Ascending aorta (tissue), 2 donors: ENCODE measurements around the gene SGSH. TPM values are rescaled to one million over a fixed set of nuclear protein-coding genes. Genes with fewer than 3 reads are reported as not detected.

Source experiments
- DNase-seq, 2 donors: peaks; one replicate each; pipeline ENCODE4 v3.0.0-alpha.2; 2019; ENCODE audit warnings: low spot score in 2 of 2
- H3K27ac ChIP-seq, 2 donors: fragments of 200-600 bp; sonication (generic); one replicate each; pipeline ENCODE4 v1.5.1; 2016 to 2017; ENCODE audit warnings: mild to moderate bottlenecking in 1 of 2
- H3K27me3 ChIP-seq: fragments of 200-600 bp; sonication (generic); one replicate; pipeline ENCODE4 v1.5.1; 2017
- H3K36me3 ChIP-seq, 2 donors: fragments of 200-600 bp; sonication (generic); one replicate each; pipeline ENCODE4 v1.5.1; 2016
- H3K4me1 ChIP-seq, 2 donors: fragments of 200-600 bp; sonication (generic); one replicate each; pipeline ENCODE4 v1.5.1; 2016 to 2017; ENCODE audit warnings: mild to moderate bottlenecking in 1 of 2
- H3K4me3 ChIP-seq, 2 donors: fragments of 200-600 bp; sonication (generic); one replicate each; pipeline ENCODE4 v1.5.1; 2016 to 2017; ENCODE audit warnings: mild to moderate bottlenecking in 1 of 2
- H3K9me3 ChIP-seq, 2 donors: fragments of 200-600 bp; sonication (generic); one replicate each; pipeline ENCODE4 v1.5.1; 2016
- intact Hi-C: fragments of 100-400 bp; cut with DNase I; formaldehyde crosslinking; loops from one replicate; pipeline ENCODE4 v1.15.1; 2023
- total RNA-seq: library from RNA; depleted of rRNA; stranded (reverse); fragments of >200 nt; gene quantifications from one replicate; pipeline ENCODE4 v1.1.0, GENCODE V29; 2016
- TF ChIP-seq, protein P1 (sequence below), 3 experiments: fragments of 200-600 bp in 2 of 3; fragments of 450-650 bp in 1 of 3; sonication (generic) in 2 of 3; IDR thresholded peaks; one replicate each; pipeline ENCODE4 v1.5.1; 2016 to 2019; ENCODE audit warnings: antibody characterized with exemption in 3 of 3, mild to moderate bottlenecking in 1 of 3, moderate library complexity in 1 of 3

SGSH gene
- total RNA-seq, 1 donor from 2014 or later = 50.9 TPM

DNA sequence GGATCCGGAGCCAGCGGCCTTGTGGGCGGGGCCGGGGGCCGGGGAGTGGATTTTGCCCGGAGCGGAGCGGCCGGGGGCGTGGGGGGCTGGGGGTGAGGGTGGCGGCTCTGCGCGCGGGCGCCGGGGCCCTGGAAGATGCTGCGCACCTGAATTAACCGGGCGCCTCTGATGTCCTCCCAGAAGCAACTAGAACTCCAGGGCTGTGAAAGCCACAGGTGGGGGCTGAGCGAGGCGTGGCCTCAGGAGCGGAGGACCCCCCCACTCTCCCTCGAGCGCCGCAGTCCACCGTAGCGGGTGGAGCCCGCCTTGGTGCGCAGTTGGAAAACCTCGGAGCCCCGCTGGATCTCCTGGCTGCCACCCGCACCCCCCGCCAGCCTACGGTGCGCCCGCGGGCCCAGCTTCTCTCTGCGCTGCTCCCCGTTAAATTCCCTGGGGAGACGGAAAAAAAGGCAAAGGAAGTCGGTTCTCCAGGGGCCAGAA, 643 bp upstream of the SGSH start:
- H3K36me3 ChIP-seq = peaks cover 7 to 12% of the 10 kb centered on the region in 2 donors
- no peaks in the 10 kb centered on the region for H3K9me3 ChIP-seq
- peaks cover 3 to 9% of the 10 kb centered on the region in 2 donors for H3K4me1 ChIP-seq
- peak overlapping the region; percentile 96 to 97 for H3K4me3 ChIP-seq
- intact Hi-C loops = loop anchor here (2.0 to 5.0 kb wide), 2 partner anchors 40 to 73 kb away; partner anchors contain the start of genes EIF4A3 and RNF213
- TF ChIP-seq, protein P1, sequence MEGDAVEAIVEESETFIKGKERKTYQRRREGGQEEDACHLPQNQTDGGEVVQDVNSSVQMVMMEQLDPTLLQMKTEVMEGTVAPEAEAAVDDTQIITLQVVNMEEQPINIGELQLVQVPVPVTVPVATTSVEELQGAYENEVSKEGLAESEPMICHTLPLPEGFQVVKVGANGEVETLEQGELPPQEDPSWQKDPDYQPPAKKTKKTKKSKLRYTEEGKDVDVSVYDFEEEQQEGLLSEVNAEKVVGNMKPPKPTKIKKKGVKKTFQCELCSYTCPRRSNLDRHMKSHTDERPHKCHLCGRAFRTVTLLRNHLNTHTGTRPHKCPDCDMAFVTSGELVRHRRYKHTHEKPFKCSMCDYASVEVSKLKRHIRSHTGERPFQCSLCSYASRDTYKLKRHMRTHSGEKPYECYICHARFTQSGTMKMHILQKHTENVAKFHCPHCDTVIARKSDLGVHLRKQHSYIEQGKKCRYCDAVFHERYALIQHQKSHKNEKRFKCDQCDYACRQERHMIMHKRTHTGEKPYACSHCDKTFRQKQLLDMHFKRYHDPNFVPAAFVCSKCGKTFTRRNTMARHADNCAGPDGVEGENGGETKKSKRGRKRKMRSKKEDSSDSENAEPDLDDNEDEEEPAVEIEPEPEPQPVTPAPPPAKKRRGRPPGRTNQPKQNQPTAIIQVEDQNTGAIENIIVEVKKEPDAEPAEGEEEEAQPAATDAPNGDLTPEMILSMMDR (IDR thresholded peaks at IDR 0.05) = no peak
- no peak for DNase-seq
- H3K27ac ChIP-seq = peak overlapping the region; percentile 82 to 85
- H3K27me3 ChIP-seq = no peaks in the 10 kb centered on the region

GRCh38 chr17:80219763-80220053, 425 bp downstream of the SGSH start:
- intact Hi-C loops = loop anchor here (2.0 to 5.0 kb wide), 2 partner anchors 41 to 72 kb away; partner anchors contain the start of genes EIF4A3 and RNF213
- TF ChIP-seq, protein P1 (IDR thresholded peaks at IDR 0.05) = no peak
- peaks cover 7 to 19% of the 10 kb centered on the region in 2 donors for H3K36me3 ChIP-seq

DNA sequence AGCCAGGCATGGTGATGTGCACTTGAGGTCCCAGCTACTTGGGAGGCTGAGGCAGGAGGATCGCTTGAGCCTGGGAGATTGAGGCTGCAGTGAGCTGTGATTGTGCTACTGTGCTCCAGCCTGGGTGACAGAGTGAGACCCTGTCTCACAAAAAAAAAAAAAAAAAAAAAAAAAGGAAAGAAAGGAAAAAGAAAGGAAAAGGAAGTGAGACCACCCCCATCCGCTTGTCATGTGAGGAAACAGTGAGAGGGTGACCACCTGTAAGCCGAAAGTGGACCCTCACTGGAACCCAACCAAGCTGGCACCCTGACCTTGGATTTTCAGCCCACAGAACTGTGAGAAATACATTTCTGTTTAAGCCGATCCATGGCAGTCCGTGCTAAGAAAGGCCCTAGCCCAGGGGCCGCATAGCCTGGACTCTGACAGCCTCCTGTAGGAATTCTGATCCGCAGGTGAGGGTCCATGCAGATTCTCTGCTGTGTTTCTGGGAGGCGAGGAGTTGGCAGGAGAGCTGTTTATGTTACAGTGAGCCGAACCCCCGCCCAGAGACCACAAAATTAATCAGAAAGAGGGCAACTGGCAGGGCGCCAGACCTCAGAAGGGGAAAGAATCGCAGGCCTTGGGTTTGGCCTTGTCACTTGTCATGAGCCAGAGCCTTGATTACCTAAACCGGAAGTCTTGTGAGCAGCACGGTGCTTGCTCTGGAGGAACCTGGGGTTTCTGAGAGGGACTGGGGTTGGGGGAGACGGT, 945 bp downstream of the SGSH start:
- TF ChIP-seq, protein P1 (IDR thresholded peaks at IDR 0.05) = no peak
- Histone ChIP-seq H3K4me3 (peak overlapping the region; percentile 96 to 97), H3K27ac (peak overlapping the region; percentile 82 to 85), H3K9me3 (no peaks in the 10 kb centered on the region), H3K4me1 (peaks cover 3 to 9% of the 10 kb centered on the region in 2 donors), H3K36me3 (peaks cover 7 to 24% of the 10 kb centered on the region in 2 donors), H3K27me3 (no peaks in the 10 kb centered on the region)
- peak; percentile 66 to 86 for DNase-seq
- intact Hi-C loops = no loop called here

More at GRCh38 chr17:80219763-80220053, 425 bp downstream of the SGSH start:
- H3K27me3 ChIP-seq = no peaks in the 10 kb centered on the region
- H3K27ac ChIP-seq = peak overlapping the region; percentile 82 to 85
- H3K4me1 ChIP-seq = peaks cover 3 to 9% of the 10 kb centered on the region in 2 donors
- no peak for DNase-seq
- H3K9me3 ChIP-seq = no peaks in the 10 kb centered on the region
- H3K4me3 ChIP-seq = peak overlapping the region; percentile 96 to 97

DNA sequence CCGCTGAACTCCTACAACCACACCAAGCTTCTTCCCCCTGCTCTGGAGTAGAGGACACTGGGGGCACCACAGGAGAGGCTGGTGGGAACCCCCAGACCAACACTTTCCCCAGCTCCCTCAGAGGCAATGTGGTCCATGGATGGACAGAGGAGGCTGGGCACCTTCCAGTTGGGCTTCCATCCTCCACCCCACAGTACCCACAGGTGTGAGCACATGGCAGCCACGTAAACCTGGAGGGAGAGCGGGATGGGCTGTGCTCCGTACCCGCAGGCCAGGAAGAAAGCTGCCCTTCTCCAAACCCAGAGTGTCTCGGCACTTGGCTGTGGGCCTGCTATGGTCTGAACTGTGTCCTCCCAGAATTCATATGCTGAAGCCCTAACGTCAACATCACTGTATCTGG, 1.7 kb downstream of the SGSH start:
- TF ChIP-seq, protein P1 (IDR thresholded peaks at IDR 0.05) = no peak
- H3K36me3 ChIP-seq = peaks cover 7 to 32% of the 10 kb centered on the region in 2 donors
- H3K9me3 ChIP-seq = no peaks in the 10 kb centered on the region
- DNase-seq = no peak
- H3K4me1 ChIP-seq = peaks cover 3 to 9% of the 10 kb centered on the region in 2 donors
- intact Hi-C loops = no loop called here
- no peaks in the 10 kb centered on the region for H3K27me3 ChIP-seq
- H3K27ac ChIP-seq = no peak overlapping the region
- no peak overlapping the region for H3K4me3 ChIP-seq

DNA sequence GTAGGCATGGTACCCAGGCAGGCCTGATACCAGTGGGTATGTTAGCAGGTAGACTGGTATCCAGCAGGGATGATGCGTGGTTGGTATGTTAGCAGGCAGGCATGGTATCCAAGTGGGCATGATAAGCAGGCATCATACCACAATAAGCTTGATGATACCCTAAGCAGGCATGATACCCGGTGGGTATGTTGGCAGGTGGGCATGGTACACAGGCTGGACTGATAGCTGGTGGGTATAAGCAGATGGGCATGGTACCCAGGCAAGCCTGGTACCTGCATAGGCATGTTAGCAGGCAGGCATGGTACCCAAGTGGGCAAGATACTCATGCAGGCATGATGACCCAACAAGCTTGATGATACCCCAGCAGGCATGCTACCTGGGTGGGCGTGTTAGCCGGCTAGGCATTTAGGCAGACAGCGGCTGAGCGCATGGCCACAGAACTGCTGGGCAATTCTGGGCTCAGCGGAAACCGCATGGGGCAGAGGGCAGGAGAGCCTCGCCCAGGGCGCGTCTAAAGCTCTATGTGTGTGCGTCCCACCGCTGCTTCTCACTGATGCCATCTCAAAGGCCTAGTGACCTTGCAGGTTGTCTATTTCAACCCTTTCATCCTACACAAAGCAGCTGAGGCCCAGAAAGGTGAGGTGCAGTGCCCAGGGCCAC, 2.3 kb downstream of the SGSH start:
- Histone ChIP-seq H3K4me1 (peaks cover 3 to 9% of the 10 kb centered on the region in 2 donors), H3K27me3 (no peaks in the 10 kb centered on the region), H3K36me3 (peaks cover 7 to 36% of the 10 kb centered on the region in 2 donors), H3K9me3 (no peaks in the 10 kb centered on the region), H3K27ac (no peak overlapping the region), H3K4me3 (no peak overlapping the region)
- intact Hi-C loops = no loop called here
- TF ChIP-seq, protein P1 (IDR thresholded peaks at IDR 0.05) = no peak
- DNase-seq = no peak
